Measurements from ENCODE around the gene KCTD20. TPM values are rescaled to one million over a fixed set of nuclear protein-coding genes. Genes with fewer than 3 reads are reported as not detected.
A peak's percentile ranks its signal among the peaks of the same experiment; 100 is the strongest.

KCTD20 gene
- total RNA-seq, 4 donors from 2014 or later: 47.3 to 78.2 (median 63.0) TPM

GRCh38 chr6:36422714-36423100 is 20.1 kb upstream of the KCTD20 start:
- Histone ChIP-seq H3K4me3 (peak overlapping the region; percentile 56 to 71 (median 62)), H3K36me3 (no peaks in the 10 kb centered on the region), H3K4me1 (peaks cover 5 to 16% (median 12%) of the 10 kb centered on the region in 4 donors), H3K27me3 (no peaks in the 10 kb centered on the region), H3K27ac (replicated peaks in 1 of 4) (peak overlapping the region; percentile 87 to 92 (median 90)), H3K9me3 (no peaks in the 10 kb centered on the region)
- TF ChIP-seq POLR2AphosphoS5 (IDR thresholded peaks at IDR 0.05): no peak
- no peak for TF ChIP-seq EP300 (IDR thresholded peaks at IDR 0.05)
- TF ChIP-seq POLR2A (IDR thresholded peaks at IDR 0.05; ENCODE audit: low read depth): no peak
- TF ChIP-seq CTCF (IDR thresholded peaks at IDR 0.05): no peak
- intact Hi-C loops (cut with DNase I): loop anchor here (1.0 to 5.0 kb wide), 3 partner anchors 20 to 260 kb away; partner anchors contain the start of genes KCTD20, PXT1 and SRSF3
- 10% methylated on average over 4 of the region's 4 CpGs for WGBS
- DNase-seq (ENCODE audit: extremely low spot score): no peak

GRCh38 chr6:36423101-36423824 is 19.5 kb upstream of the KCTD20 start:
- intact Hi-C loops (cut with DNase I): loop anchor here (1.0 to 5.0 kb wide), 3 partner anchors 19 to 259 kb away; partner anchors contain the start of genes KCTD20, PXT1 and SRSF3
- H3K27ac ChIP-seq (replicated peaks in 1 of 4): peak overlapping the region; percentile 87 to 92 (median 90)

GRCh38 chr6:36426622-36427021 is 16.2 kb upstream of the KCTD20 start:
- peaks cover 5 to 16% (median 12%) of the 10 kb centered on the region in 4 donors for H3K4me1 ChIP-seq
- DNase-seq (ENCODE audit: extremely low spot score): no peak
- no peak for TF ChIP-seq CTCF (IDR thresholded peaks at IDR 0.05)
- no peak for TF ChIP-seq POLR2A (IDR thresholded peaks at IDR 0.05; ENCODE audit: low read depth)
- no peak for TF ChIP-seq POLR2AphosphoS5 (IDR thresholded peaks at IDR 0.05)
- no peak for TF ChIP-seq EP300 (IDR thresholded peaks at IDR 0.05)
- WGBS: 96% methylated on average over 3 of the region's 3 CpGs
- no peaks in the 10 kb centered on the region for H3K9me3 ChIP-seq
- no peak overlapping the region for H3K27ac ChIP-seq (replicated peaks in 1 of 4)
- no peak overlapping the region for H3K4me3 ChIP-seq
- no peaks in the 10 kb centered on the region for H3K36me3 ChIP-seq
- intact Hi-C loops (cut with DNase I): no loop called here
- no peaks in the 10 kb centered on the region for H3K27me3 ChIP-seq

More at GRCh38 chr6:36423101-36423824, 19.5 kb upstream of the KCTD20 start:
- TF ChIP-seq CTCF (IDR thresholded peaks at IDR 0.05): peak; percentile 59 to 69 (median 63)
- peak; percentile 43 for TF ChIP-seq POLR2A (IDR thresholded peaks at IDR 0.05; ENCODE audit: low read depth)
- no peak for TF ChIP-seq EP300 (IDR thresholded peaks at IDR 0.05)
- TF ChIP-seq POLR2AphosphoS5 (IDR thresholded peaks at IDR 0.05): peak; percentile 88 to 96
- 1% methylated on average over 43 of the region's 51 CpGs for WGBS
- peak; percentile 100 for DNase-seq (ENCODE audit: extremely low spot score)
- Histone ChIP-seq H3K4me3 (peak overlapping the region; percentile 56 to 71 (median 62)), H3K9me3 (no peaks in the 10 kb centered on the region), H3K27me3 (no peaks in the 10 kb centered on the region), H3K36me3 (no peaks in the 10 kb centered on the region), H3K4me1 (peaks cover 5 to 16% (median 12%) of the 10 kb centered on the region in 4 donors)

- 68% methylated on average over 4 of the region's 4 CpGs for WGBS
- Histone ChIP-seq H3K4me3 (no peak overlapping the region), H3K36me3 (no peaks in the 10 kb centered on the region), H3K27ac (replicated peaks in 1 of 4) (no peak overlapping the region), H3K27me3 (no peaks in the 10 kb centered on the region), H3K4me1 (peaks cover 0 to 4% (median 0%) of the 10 kb centered on the region in 4 donors), H3K9me3 (no peaks in the 10 kb centered on the region)
- DNase-seq (ENCODE audit: extremely low spot score): no peak
- TF ChIP-seq CTCF (IDR thresholded peaks at IDR 0.05) (peak in 2 of 3 experiments; percentile 26 to 45), EP300 (IDR thresholded peaks at IDR 0.05) (no peak), POLR2AphosphoS5 (IDR thresholded peaks at IDR 0.05) (no peak), POLR2A (IDR thresholded peaks at IDR 0.05; ENCODE audit: low read depth) (no peak)
- intact Hi-C loops (cut with DNase I): no loop called here
Measured at GRCh38 chr6:36428911-36429310, 13.9 kb upstream of the KCTD20 start.
